PFSK-1 (cell line): ENCODE measurements around the gene PAPPA.

Experiments
- FOXP2 ChIP-seq: optimal IDR thresholded peaks from 2 replicates; pipeline ENCODE3; 2011; ENCODE audit warnings: borderline replicate concordance, control low read depth, inconsistent platforms; ENCODE audit not compliant: insufficient read depth; ENCODE audit errors: extremely low read length, extremely low read depth
- POLR2AphosphoS5 ChIP-seq: IDR thresholded peaks from 2 replicates; pipeline ENCODE4 v1.6.1; 2012; ENCODE audit warnings: low read depth, mild to moderate bottlenecking, control low read depth, low read length, moderate library complexity
- SIN3A ChIP-seq: IDR thresholded peaks from 2 replicates; pipeline ENCODE4 v1.6.1; 2012; ENCODE audit warnings: mild to moderate bottlenecking, low read length, moderate library complexity, borderline replicate concordance; ENCODE audit not compliant: insufficient read depth
- TAF1 ChIP-seq: IDR thresholded peaks from 2 replicates; pipeline ENCODE4 v1.6.1; 2012; ENCODE audit warnings: low read length, control low read depth, borderline replicate concordance; ENCODE audit not compliant: insufficient read depth
- TF ChIP-seq, protein P1 (sequence below), 2 experiments: IDR thresholded peaks; 2 replicates each; pipeline versions ENCODE4 v1.6.1 to v1.8.0; 2011 to 2012; ENCODE audit warnings: low read depth in 2 of 2, low read length in 2 of 2, control low read depth in 1 of 2, inconsistent platforms in 1 of 2, mild to moderate bottlenecking in 1 of 2, moderate library complexity in 1 of 2; ENCODE audit not compliant: insufficient read depth in 1 of 2

PAPPA gene

DNA sequence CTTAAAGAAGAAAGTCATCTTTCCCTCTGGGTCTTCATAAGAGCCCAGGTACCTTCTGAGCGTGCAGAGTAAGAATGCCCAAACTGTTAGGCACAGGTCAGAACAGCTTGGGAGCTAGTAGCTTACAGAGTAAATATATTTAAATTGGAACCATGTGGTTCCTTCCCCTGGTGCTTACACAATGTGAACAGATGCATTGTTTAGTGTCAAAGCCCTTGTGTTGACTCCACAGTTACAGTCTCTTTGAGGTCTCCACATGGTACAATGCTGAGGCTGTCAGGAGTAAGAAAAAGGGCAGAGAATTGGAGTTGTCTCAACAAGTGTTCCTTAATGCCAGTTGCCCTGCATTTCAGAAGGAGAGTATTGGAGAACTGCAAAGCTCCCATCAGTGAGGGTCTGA, 188.5 kb downstream of the PAPPA start:
- no peak for TF ChIP-seq FOXP2
- TF ChIP-seq, protein P1, sequence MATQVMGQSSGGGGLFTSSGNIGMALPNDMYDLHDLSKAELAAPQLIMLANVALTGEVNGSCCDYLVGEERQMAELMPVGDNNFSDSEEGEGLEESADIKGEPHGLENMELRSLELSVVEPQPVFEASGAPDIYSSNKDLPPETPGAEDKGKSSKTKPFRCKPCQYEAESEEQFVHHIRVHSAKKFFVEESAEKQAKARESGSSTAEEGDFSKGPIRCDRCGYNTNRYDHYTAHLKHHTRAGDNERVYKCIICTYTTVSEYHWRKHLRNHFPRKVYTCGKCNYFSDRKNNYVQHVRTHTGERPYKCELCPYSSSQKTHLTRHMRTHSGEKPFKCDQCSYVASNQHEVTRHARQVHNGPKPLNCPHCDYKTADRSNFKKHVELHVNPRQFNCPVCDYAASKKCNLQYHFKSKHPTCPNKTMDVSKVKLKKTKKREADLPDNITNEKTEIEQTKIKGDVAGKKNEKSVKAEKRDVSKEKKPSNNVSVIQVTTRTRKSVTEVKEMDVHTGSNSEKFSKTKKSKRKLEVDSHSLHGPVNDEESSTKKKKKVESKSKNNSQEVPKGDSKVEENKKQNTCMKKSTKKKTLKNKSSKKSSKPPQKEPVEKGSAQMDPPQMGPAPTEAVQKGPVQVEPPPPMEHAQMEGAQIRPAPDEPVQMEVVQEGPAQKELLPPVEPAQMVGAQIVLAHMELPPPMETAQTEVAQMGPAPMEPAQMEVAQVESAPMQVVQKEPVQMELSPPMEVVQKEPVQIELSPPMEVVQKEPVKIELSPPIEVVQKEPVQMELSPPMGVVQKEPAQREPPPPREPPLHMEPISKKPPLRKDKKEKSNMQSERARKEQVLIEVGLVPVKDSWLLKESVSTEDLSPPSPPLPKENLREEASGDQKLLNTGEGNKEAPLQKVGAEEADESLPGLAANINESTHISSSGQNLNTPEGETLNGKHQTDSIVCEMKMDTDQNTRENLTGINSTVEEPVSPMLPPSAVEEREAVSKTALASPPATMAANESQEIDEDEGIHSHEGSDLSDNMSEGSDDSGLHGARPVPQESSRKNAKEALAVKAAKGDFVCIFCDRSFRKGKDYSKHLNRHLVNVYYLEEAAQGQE (IDR thresholded peaks at IDR 0.05; ENCODE audit: insufficient read depth in 1 of 2, low read depth in 2 of 2, low read length in 2 of 2), result no peak
- TF ChIP-seq POLR2AphosphoS5, result no peak
- no peak for TF ChIP-seq SIN3A
- TF ChIP-seq TAF1, result no peak

DNA sequence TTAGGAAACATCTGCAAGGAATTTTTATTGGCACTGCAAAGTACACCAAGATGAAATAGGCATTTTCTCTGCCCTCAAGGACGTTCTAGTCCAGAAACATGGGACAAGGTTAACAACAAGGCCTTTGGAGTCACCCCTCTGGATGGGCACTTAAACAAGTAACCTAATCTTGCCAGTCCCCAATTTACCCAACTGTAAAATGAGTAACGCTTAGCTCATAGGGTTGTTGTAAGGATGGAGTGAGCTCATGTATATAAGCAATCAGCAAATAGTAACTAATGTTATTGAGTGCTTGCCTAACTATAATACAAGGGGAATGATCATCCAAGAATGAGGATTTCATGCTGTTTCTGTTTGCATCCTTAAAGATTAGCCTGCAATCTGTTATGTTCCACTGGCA, 189.3 kb downstream of the PAPPA start:
- TF ChIP-seq POLR2AphosphoS5 (no peak), TAF1 (no peak), FOXP2 (no peak), SIN3A (no peak)
- TF ChIP-seq, protein P1 (IDR thresholded peaks at IDR 0.05; ENCODE audit: insufficient read depth in 1 of 2, low read depth in 2 of 2, low read length in 2 of 2), result no peak

DNA sequence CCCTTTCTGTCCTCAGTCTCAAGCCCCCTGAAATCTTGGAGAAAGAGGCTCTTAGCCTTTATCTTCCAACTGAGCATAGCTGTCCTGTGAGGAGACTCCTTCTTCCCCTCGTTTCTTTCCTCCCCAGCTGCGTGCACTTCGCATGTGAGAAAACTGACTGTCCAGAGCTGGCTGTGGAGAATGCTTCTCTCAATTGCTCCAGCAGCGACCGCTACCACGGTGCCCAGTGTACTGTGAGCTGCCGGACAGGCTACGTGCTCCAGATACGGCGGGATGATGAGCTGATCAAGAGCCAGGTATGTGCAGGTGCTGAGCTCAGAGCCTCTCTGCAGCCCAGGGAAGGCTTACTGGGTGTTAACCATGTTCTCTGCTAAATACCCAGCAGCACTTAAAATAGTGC, 190.8 kb downstream of the PAPPA start:
- TF ChIP-seq TAF1, result no peak
- no peak for TF ChIP-seq POLR2AphosphoS5
- TF ChIP-seq, protein P1 (IDR thresholded peaks at IDR 0.05; ENCODE audit: insufficient read depth in 1 of 2, low read depth in 2 of 2, low read length in 2 of 2), result no peak
- no peak for TF ChIP-seq SIN3A
- TF ChIP-seq FOXP2, result no peak

DNA sequence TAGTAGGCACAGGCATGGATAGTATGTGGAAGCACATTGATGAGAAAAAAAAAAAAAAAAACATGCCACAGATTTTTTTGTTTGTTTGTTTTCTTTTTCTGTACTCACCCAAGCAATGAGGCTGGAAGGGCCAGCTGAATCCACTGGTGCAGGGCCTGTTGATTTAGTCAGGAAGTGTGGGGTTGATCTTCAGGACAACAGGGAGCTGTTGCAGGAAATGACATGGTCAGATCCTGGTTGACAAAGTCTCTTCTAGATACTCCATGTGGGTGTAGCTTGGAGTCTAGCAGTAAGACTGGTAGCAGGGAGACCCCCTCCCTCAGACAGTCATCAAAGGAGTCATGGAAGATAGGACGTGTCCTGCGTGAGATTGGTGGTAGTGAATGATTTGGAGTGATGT, 191.8 kb downstream of the PAPPA start:
- TF ChIP-seq SIN3A, result no peak
- no peak for TF ChIP-seq TAF1
- TF ChIP-seq, protein P1 (IDR thresholded peaks at IDR 0.05; ENCODE audit: insufficient read depth in 1 of 2, low read depth in 2 of 2, low read length in 2 of 2), result no peak
- no peak for TF ChIP-seq POLR2AphosphoS5
- no peak for TF ChIP-seq FOXP2

DNA sequence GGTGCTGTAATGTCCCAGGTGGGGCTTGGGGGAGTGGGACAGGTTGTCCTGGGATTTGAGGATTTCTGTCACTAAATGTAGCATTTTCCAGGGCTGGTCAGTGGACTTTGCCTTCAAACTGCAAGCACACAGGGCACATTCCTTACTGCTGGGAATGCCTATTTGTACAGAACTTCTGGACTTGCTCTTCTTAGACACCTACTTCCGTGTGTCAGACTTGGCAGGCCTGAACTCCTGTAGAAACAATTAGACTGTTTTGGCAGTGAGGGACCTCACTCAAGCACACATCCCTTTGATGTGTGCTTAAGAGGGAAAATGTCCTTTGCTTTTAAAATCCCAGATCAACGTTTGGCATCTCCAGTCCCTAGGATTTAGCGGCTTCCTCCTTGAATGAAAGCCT, 192.2 kb downstream of the PAPPA start:
- TF ChIP-seq FOXP2, result no peak
- TF ChIP-seq POLR2AphosphoS5, result no peak
- no peak for TF ChIP-seq SIN3A
- TF ChIP-seq TAF1, result no peak
- TF ChIP-seq, protein P1 (IDR thresholded peaks at IDR 0.05; ENCODE audit: insufficient read depth in 1 of 2, low read depth in 2 of 2, low read length in 2 of 2), result no peak
